HG03159 (cell line): ENCODE results near the gene COL27A1.

ENCODE experiments used
- ATAC-seq: cut with Tn5 transposase; IDR thresholded peaks from one replicate; pipeline ENCODE4 v1.9.1; 2021; ENCODE audit warnings: mild to moderate bottlenecking, moderate library complexity; ENCODE audit not compliant: unreplicated experiment

COL27A1 gene

GRCh38 chr9:114299286-114300152 is 144.2 kb downstream of the COL27A1 start:
- no peak for ATAC-seq

GRCh38 chr9:114300153-114300845 is 145.0 kb downstream of the COL27A1 start:
- no peak for ATAC-seq

- ATAC-seq = no peak
Measured at GRCh38 chr9:114300846-114301797, 145.8 kb downstream of the COL27A1 start.

GRCh38 chr9:114301798-114302565 is 146.6 kb downstream of the COL27A1 start:
- ATAC-seq = no peak

- no peak for ATAC-seq
Measured at GRCh38 chr9:114302727-114303126, 147.4 kb downstream of the COL27A1 start.

GRCh38 chr9:114303571-114303970 is 148.2 kb downstream of the COL27A1 start:
- ATAC-seq = no peak

- no peak for ATAC-seq
Measured at GRCh38 chr9:114303977-114304376, 148.6 kb downstream of the COL27A1 start.

GRCh38 chr9:114304416-114305188 is 149.3 kb downstream of the COL27A1 start:
- no peak for ATAC-seq

- ATAC-seq = no peak
Measured at GRCh38 chr9:114307899-114308267, 152.5 kb downstream of the COL27A1 start.

GRCh38 chr9:114308361-114308950 is 153.1 kb downstream of the COL27A1 start:
- ATAC-seq = no peak

- no peak for ATAC-seq
Measured at GRCh38 chr9:114309096-114309495, 153.8 kb downstream of the COL27A1 start.

GRCh38 chr9:114310471-114311450 is 155.4 kb downstream of the COL27A1 start:
- no peak for ATAC-seq

- ATAC-seq = no peak
Measured at GRCh38 chr9:114311571-114312512, 156.5 kb downstream of the COL27A1 start.

GRCh38 chr9:114312513-114312875 is 157.2 kb downstream of the COL27A1 start:
- ATAC-seq = no peak

GRCh38 chr9:114313186-114313585 is 157.8 kb downstream of the COL27A1 start:
- ATAC-seq = no peak

- ATAC-seq = no peak
Measured at GRCh38 chr9:114314256-114314867, 159.0 kb downstream of the COL27A1 start.
